ENCODE results near the gene LHX8.
"Not testable (repeated sequence)": the region's sequence is repeated elsewhere in the genome, so short reads cannot be mapped to it uniquely, and the experiment has no call there.

Gene LHX8

DNA sequence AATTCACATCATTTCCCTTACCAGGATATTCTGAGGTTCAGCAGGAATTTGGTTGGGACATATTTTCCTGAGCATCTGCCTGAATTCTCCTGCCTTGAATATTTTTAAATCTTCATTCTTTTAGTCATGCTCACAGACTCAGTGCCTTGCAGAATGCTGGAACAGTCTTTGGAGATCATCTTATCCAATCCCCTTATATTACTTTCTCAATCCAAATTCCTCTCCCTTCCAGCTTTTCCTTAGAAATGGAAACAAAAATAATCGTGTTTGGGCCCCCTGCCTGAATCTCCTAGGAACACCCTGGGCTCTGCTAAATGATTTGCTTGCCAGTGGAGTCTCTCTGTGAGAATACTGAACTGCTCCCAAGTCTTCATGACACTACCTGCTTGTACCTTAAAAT, 38.4 kb downstream of the LHX8 start:
- Histone ChIP-seq H3K4me1 (ENCODE audit: low read length) (no peaks in the 10 kb centered on the region), H3K9me3 (ENCODE audit: insufficient read depth, low read length) (no peaks in the 10 kb centered on the region), H3K4me2 (ENCODE audit: low read length) (no peak overlapping the region), H3K9ac (ENCODE audit: low read length) (no peak overlapping the region), H3K4me3 (ENCODE audit: low read length) (no peak overlapping the region), H2AFZ (ENCODE audit: low read depth, low read length) (no peak overlapping the region), H3K79me2 (ENCODE audit: low read length) (no peaks in the 10 kb centered on the region), H3K36me3 (replicated peaks; ENCODE audit: low read depth, low read length) (no peaks in the 10 kb centered on the region), H3K27me3 (ENCODE audit: low read depth, low read length) (peaks cover 5% of the 10 kb centered on the region), H3K27ac (ENCODE audit: low read length) (no peak overlapping the region), H4K20me1 (ENCODE audit: insufficient read depth, low read length) (no peaks in the 10 kb centered on the region)
- TF ChIP-seq EZH2phosphoT487 (IDR thresholded peaks at IDR 0.05; ENCODE audit: low read depth), result no peak
- TF ChIP-seq, protein P1, sequence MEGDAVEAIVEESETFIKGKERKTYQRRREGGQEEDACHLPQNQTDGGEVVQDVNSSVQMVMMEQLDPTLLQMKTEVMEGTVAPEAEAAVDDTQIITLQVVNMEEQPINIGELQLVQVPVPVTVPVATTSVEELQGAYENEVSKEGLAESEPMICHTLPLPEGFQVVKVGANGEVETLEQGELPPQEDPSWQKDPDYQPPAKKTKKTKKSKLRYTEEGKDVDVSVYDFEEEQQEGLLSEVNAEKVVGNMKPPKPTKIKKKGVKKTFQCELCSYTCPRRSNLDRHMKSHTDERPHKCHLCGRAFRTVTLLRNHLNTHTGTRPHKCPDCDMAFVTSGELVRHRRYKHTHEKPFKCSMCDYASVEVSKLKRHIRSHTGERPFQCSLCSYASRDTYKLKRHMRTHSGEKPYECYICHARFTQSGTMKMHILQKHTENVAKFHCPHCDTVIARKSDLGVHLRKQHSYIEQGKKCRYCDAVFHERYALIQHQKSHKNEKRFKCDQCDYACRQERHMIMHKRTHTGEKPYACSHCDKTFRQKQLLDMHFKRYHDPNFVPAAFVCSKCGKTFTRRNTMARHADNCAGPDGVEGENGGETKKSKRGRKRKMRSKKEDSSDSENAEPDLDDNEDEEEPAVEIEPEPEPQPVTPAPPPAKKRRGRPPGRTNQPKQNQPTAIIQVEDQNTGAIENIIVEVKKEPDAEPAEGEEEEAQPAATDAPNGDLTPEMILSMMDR (IDR thresholded peaks at IDR 0.05; ENCODE audit: low read depth, low read length), result no peak

DNA sequence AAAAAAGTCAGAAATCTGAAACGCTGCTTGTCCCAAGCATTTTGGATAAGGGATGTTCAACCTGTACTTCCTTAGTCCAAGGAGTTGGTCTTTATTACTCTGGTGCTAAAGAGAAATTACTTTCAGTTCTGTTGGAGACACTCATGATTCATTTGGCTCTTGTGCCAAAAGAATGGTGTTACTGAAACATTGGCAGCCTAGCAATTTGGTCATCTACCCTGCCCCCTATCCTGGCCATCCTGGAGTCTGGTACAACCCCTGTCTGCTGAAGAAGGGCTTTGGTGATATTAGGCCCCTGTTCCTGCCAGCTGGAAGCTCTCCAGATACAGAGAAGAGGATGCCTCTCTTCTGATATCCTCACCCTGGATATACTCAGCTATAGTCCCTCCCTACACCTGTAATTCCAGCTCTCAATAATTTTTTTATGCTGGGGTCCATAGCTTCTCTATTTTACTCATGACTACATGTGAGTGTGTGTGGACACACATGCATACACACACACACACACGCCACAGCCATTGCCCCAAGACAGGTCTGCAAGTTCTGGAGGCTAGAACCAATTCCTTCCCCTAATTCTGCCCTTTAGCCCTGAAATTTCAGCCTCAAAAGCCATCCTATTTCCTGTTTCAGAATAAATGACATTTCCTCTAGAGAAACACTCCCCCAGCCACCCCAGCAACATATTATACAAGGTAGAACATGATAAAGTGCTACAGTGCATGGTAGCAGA, 40.0 kb downstream of the LHX8 start:
- Histone ChIP-seq H3K27ac (ENCODE audit: low read length) (no peak overlapping the region), H3K79me2 (ENCODE audit: low read length) (no peaks in the 10 kb centered on the region), H4K20me1 (ENCODE audit: insufficient read depth, low read length) (no peaks in the 10 kb centered on the region), H2AFZ (ENCODE audit: low read depth, low read length) (no peak overlapping the region), H3K9me3 (ENCODE audit: insufficient read depth, low read length) (no peaks in the 10 kb centered on the region), H3K27me3 (ENCODE audit: low read depth, low read length) (no peaks in the 10 kb centered on the region), H3K36me3 (replicated peaks; ENCODE audit: low read depth, low read length) (no peaks in the 10 kb centered on the region), H3K4me1 (ENCODE audit: low read length) (no peaks in the 10 kb centered on the region), H3K4me2 (ENCODE audit: low read length) (no peak overlapping the region), H3K4me3 (ENCODE audit: low read length) (no peak overlapping the region), H3K9ac (ENCODE audit: low read length) (no peak overlapping the region)
- TF ChIP-seq, protein P1 (IDR thresholded peaks at IDR 0.05; ENCODE audit: low read depth, low read length), result no peak

DNA sequence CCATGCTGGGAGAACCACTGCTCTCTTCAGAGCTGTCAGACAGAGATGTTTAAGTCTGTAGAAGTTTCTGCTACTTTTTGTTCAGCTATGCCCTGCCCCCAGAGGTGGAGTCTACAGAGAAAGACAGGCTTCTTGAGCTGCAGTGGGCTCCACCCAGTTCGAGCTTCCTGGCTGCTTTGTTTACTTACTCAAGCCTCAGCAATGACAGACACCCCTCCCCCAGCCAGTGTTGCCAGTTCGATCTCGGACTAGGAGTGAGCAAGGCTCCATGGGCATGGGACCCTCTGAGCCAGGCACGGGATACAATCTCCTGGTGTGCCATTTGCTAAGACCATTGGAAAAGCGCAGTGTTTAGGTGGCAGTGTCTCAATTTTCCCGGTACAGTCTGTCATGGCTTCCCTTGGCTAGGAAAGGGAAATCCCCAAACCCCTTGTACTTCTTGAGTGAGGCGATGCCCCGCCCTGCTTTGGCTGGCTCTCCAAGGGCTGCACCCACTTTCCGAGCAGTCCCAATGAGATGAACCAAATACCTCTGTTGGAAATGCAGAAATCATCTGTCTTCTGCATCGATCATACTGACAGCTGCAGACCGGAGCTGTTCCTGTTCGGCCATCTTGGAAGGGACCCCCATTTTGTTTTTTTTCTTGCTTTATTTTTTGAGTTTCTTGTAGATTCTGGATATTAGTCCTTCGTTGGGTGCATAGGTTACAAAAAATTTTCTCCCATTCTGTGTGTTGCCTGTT, 47.2 kb downstream of the LHX8 start:
- H3K9ac ChIP-seq (ENCODE audit: low read length); H3K4me3 ChIP-seq (ENCODE audit: low read length); H4K20me1 ChIP-seq (ENCODE audit: insufficient read depth, low read length); H2AFZ ChIP-seq (ENCODE audit: low read depth, low read length); H3K36me3 ChIP-seq (replicated peaks; ENCODE audit: low read depth, low read length); H3K27ac ChIP-seq (ENCODE audit: low read length); H3K79me2 ChIP-seq (ENCODE audit: low read length); H3K9me3 ChIP-seq (ENCODE audit: insufficient read depth, low read length); H3K4me1 ChIP-seq (ENCODE audit: low read length); H3K27me3 ChIP-seq (ENCODE audit: low read depth, low read length); H3K4me2 ChIP-seq (ENCODE audit: low read length): not testable (repeated sequence)

DNA sequence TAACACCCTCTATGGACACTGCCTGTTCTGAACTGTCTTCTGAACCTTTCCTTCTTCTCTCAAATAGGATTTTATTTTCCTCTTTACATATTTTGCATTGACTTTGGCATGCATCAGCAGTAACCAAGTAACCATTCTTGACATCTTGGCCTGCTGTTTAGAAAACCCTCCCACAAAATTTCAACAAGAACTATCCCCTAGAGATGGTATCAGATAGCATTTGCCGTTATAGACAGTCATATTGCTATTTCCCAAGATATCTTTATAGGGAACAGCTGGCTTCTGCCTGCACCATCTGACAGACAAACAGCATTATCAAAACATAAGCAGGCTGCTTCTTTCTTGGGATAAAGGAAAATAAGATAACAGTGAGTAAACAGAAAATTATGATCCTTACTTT, 54.7 kb downstream of the LHX8 start:
- no peaks in the 10 kb centered on the region for H3K79me2 ChIP-seq (ENCODE audit: low read length)
- no peaks in the 10 kb centered on the region for H3K36me3 ChIP-seq (replicated peaks; ENCODE audit: low read depth, low read length)
- TF ChIP-seq, protein P1 (IDR thresholded peaks at IDR 0.05; ENCODE audit: low read depth, low read length), result no peak
- no peak for TF ChIP-seq EZH2phosphoT487 (IDR thresholded peaks at IDR 0.05; ENCODE audit: low read depth)
- no peak overlapping the region for H3K4me2 ChIP-seq (ENCODE audit: low read length)
- H3K4me3 ChIP-seq (ENCODE audit: low read length), result no peak overlapping the region
- no peaks in the 10 kb centered on the region for H3K4me1 ChIP-seq (ENCODE audit: low read length)
- H3K9ac ChIP-seq (ENCODE audit: low read length), result no peak overlapping the region
- H2AFZ ChIP-seq (ENCODE audit: low read depth, low read length), result no peak overlapping the region
- H3K9me3 ChIP-seq (ENCODE audit: insufficient read depth, low read length), result no peaks in the 10 kb centered on the region
- H3K27ac ChIP-seq (ENCODE audit: low read length), result no peak overlapping the region
- no peaks in the 10 kb centered on the region for H3K27me3 ChIP-seq (ENCODE audit: low read depth, low read length)
- H4K20me1 ChIP-seq (ENCODE audit: insufficient read depth, low read length), result no peaks in the 10 kb centered on the region
